Neural progenitor cell (in vitro differentiated cells): Measurements from ENCODE around the gene GOLGA7B. TPM values are rescaled to one million over a fixed set of nuclear protein-coding genes. Genes with fewer than 3 reads are reported as not detected.

Experiments used
- DNase-seq: peaks from one replicate; pipeline ENCODE4 v3.0.0-alpha.2; 2016; ENCODE audit warnings: low spot score
- H2AFZ ChIP-seq: fragments of 200-600 bp; sonication (generic); replicated peaks from 2 replicates; pipeline ENCODE4 v1.6.1; 2016; ENCODE audit warnings: antibody characterized with exemption
- H3F3A ChIP-seq: fragments of 200-600 bp; sonication (generic); 2 replicates; pipeline ENCODE4 v1.6.1; 2016; ENCODE audit warnings: antibody characterized with exemption, low read depth
- H3K27ac ChIP-seq: fragments of 200-600 bp; sonication (generic); 2 replicates; pipeline ENCODE4 v1.5.1; 2016; ENCODE audit warnings: mild to moderate bottlenecking
- H3K27me3 ChIP-seq: fragments of 200-600 bp; sonication (generic); 2 replicates; pipeline ENCODE4 v1.6.1; 2016; ENCODE audit warnings: mild to moderate bottlenecking, moderate library complexity
- H3K36me3 ChIP-seq: fragments of 200-600 bp; sonication (generic); 2 replicates; pipeline ENCODE4 v1.5.1; 2016
- H3K4me1 ChIP-seq: fragments of 200-600 bp; sonication (generic); 2 replicates; pipeline ENCODE4 v1.6.1; 2016; ENCODE audit warnings: mixed run types
- H3K4me2 ChIP-seq: fragments of 200-600 bp; sonication (generic); 2 replicates; pipeline ENCODE4 v1.6.1; 2016
- H3K4me3 ChIP-seq: fragments of 200-600 bp; sonication (generic); 2 replicates; pipeline ENCODE4 v1.5.1; 2016
- H3K79me2 ChIP-seq: fragments of 200-600 bp; sonication (generic); 2 replicates; pipeline ENCODE4 v1.6.1; 2016; ENCODE audit warnings: low read depth
- H3K9ac ChIP-seq: fragments of 200-600 bp; sonication (generic); 2 replicates; pipeline ENCODE4 v1.6.1; 2016
- H3K9me3 ChIP-seq: fragments of 200-600 bp; sonication (generic); 2 replicates; pipeline ENCODE4 v1.5.1; 2016; ENCODE audit warnings: low read depth
- H4K20me1 ChIP-seq: fragments of 200-600 bp; sonication (generic); 2 replicates; pipeline ENCODE4 v1.6.1; 2016; ENCODE audit warnings: low read depth
- H3K27ac Mint-ChIP-seq: 3 replicates; pipeline ENCODE4 v1.8.0; 2021; ENCODE audit warnings: mixed read lengths
- H3K27me3 Mint-ChIP-seq: 2 replicates; pipeline ENCODE4 v1.8.0; 2022; ENCODE audit warnings: low read depth, mild to moderate bottlenecking, inconsistent platforms, moderate library complexity, mixed read lengths; ENCODE audit not compliant: insufficient read depth
- H3K36me3 Mint-ChIP-seq: 3 replicates; pipeline ENCODE4 v1.8.0; 2021; ENCODE audit warnings: mixed read lengths
- H3K4me1 Mint-ChIP-seq: 3 replicates; pipeline ENCODE4 v1.8.0; 2021; ENCODE audit warnings: mixed read lengths
- H3K4me3 Mint-ChIP-seq: 3 replicates; pipeline ENCODE4 v1.8.0; 2021; ENCODE audit warnings: mild to moderate bottlenecking, moderate library complexity, mixed read lengths
- H3K9me3 Mint-ChIP-seq: 3 replicates; pipeline ENCODE4 v1.8.0; 2020; ENCODE audit warnings: mixed read lengths
- EZH2 ChIP-seq: fragments of 200-600 bp; sonication (generic); IDR thresholded peaks from 2 replicates; pipeline ENCODE4 v1.6.1; 2017; ENCODE audit warnings: antibody characterized with exemption, mild to moderate bottlenecking, moderate library complexity
- EZH2phosphoT487 ChIP-seq: fragments of 200-600 bp; sonication (generic); IDR thresholded peaks from 2 replicates; pipeline ENCODE4 v1.6.1; 2017; ENCODE audit warnings: antibody characterized with exemption
- total RNA-seq: library from RNA; depleted of rRNA; stranded (reverse); fragments of >200 nt; gene quantifications from 2 replicates; pipeline ENCODE4 v1.2.3, GENCODE V29; 2015; ENCODE audit warnings: low replicate concordance
- TF ChIP-seq, protein P1 (sequence below): fragments of 200-600 bp; sonication (generic); IDR thresholded peaks from 2 replicates; pipeline ENCODE4 v1.5.1; 2017; ENCODE audit warnings: antibody characterized with exemption, mild to moderate bottlenecking

Gene GOLGA7B
- total RNA-seq, 1 donor from 2014 or later, result not detected

DNA sequence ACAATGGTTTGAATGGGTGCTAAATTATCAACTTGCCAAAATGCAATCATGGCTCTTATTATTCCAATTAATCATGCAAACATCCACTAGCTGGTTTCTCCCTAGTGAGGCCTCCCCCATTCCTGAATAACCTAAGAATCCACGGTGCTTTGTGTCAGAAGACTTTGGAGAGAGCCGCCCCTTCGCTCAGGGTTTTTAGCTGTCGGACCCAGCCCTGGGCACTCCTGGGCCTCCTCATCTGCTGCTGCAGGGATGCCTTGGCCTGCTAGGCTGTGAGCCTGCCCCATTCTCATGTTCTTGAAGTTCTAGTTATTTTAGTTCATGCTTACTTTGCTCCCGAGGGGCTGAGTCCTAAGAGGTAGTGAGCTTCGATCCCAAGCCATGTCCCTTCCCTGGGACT lies 43.7 kb upstream of the GOLGA7B start:
- Histone ChIP-seq H2AFZ (no peak overlapping the region), H3K27ac (no peak overlapping the region), H3K4me3 (no peak overlapping the region), H3K36me3 (no peaks in the 10 kb centered on the region), H4K20me1 (no peaks in the 10 kb centered on the region), H3K9ac (no peak overlapping the region), H3F3A (peaks cover 4% of the 10 kb centered on the region), H3K4me2 (peak overlapping the region; percentile 48), H3K79me2 (no peaks in the 10 kb centered on the region), H3K4me1 (peaks cover 14% of the 10 kb centered on the region), H3K27me3 (no peaks in the 10 kb centered on the region), H3K9me3 (no peaks in the 10 kb centered on the region)
- Mint-ChIP-seq H3K4me1 (peaks cover 2% of the 10 kb centered on the region), H3K27me3 (peaks cover 4% of the 10 kb centered on the region), H3K27ac (no peak overlapping the region), H3K36me3 (no peaks in the 10 kb centered on the region), H3K4me3 (no peak overlapping the region), H3K9me3 (no peaks in the 10 kb centered on the region)
- DNase-seq, result peak; percentile 12
- TF ChIP-seq EZH2phosphoT487, result no peak
- TF ChIP-seq, protein P1, sequence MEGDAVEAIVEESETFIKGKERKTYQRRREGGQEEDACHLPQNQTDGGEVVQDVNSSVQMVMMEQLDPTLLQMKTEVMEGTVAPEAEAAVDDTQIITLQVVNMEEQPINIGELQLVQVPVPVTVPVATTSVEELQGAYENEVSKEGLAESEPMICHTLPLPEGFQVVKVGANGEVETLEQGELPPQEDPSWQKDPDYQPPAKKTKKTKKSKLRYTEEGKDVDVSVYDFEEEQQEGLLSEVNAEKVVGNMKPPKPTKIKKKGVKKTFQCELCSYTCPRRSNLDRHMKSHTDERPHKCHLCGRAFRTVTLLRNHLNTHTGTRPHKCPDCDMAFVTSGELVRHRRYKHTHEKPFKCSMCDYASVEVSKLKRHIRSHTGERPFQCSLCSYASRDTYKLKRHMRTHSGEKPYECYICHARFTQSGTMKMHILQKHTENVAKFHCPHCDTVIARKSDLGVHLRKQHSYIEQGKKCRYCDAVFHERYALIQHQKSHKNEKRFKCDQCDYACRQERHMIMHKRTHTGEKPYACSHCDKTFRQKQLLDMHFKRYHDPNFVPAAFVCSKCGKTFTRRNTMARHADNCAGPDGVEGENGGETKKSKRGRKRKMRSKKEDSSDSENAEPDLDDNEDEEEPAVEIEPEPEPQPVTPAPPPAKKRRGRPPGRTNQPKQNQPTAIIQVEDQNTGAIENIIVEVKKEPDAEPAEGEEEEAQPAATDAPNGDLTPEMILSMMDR, result no peak

DNA sequence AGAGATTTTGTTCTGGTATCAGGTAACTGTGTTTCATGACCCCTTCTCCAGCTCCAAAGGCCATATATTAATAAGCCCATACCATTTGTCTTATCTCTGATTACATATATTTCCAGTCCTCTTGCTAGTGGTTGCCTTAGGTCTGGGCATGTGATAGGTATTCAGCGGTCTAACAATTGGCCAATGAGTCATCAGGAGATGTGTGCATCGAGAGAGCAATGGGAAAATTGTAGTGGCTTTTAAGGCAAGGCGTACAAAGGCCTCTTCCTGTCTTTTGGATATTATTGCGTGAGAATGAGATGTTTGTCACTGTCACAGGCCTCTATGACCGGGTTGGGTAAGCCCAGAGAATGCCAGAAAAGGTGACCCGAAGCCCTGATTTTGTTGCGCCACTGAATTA lies 39.2 kb upstream of the GOLGA7B start:
- Histone ChIP-seq H3K27ac (no peak overlapping the region), H3K4me2 (no peak overlapping the region), H3K4me1 (peaks cover 9% of the 10 kb centered on the region), H3K79me2 (no peaks in the 10 kb centered on the region), H3K36me3 (no peaks in the 10 kb centered on the region), H3K27me3 (no peaks in the 10 kb centered on the region), H3K9me3 (no peaks in the 10 kb centered on the region), H3K9ac (no peak overlapping the region), H2AFZ (no peak overlapping the region), H3F3A (no peaks in the 10 kb centered on the region), H4K20me1 (no peaks in the 10 kb centered on the region), H3K4me3 (no peak overlapping the region)
- no peak for DNase-seq
- Mint-ChIP-seq H3K27ac (no peak overlapping the region), H3K36me3 (no peaks in the 10 kb centered on the region), H3K4me1 (peaks cover 2% of the 10 kb centered on the region), H3K27me3 (no peaks in the 10 kb centered on the region), H3K4me3 (no peak overlapping the region), H3K9me3 (no peaks in the 10 kb centered on the region)
- no peak for TF ChIP-seq EZH2
- TF ChIP-seq, protein P1, result no peak
- no peak for TF ChIP-seq EZH2phosphoT487

DNA sequence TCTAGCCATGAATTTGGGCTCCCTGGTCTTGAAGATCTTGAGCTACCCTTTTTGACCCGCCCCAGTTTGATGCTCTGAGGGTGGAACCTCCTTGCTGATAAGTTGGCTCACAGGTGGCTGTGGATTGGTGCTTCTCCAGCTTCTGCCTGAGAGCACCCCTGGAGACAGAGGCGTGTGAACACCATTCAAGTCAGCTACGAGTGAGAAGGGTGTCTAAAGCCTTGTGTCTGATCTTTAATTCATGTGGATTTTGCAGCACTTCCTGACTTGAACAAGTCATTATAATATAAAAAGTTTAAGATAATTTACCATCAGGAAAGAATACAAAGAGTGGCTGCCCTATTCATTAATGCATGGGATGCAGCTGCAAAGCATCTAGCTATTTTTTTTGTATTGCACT lies 37.7 kb upstream of the GOLGA7B start:
- H3K4me3 Mint-ChIP-seq, result no peak overlapping the region
- no peaks in the 10 kb centered on the region for H3K4me1 Mint-ChIP-seq
- H3K27me3 Mint-ChIP-seq, result no peaks in the 10 kb centered on the region
- Histone ChIP-seq H3K4me1 (no peaks in the 10 kb centered on the region), H3K4me3 (no peak overlapping the region), H3K4me2 (no peak overlapping the region), H4K20me1 (no peaks in the 10 kb centered on the region), H3K79me2 (no peaks in the 10 kb centered on the region), H3K27ac (no peak overlapping the region), H2AFZ (no peak overlapping the region), H3K27me3 (no peaks in the 10 kb centered on the region), H3F3A (no peaks in the 10 kb centered on the region), H3K9me3 (no peaks in the 10 kb centered on the region), H3K36me3 (no peaks in the 10 kb centered on the region), H3K9ac (no peak overlapping the region)
- TF ChIP-seq EZH2 (no peak), EZH2phosphoT487 (no peak)
- TF ChIP-seq, protein P1, result no peak
- H3K27ac Mint-ChIP-seq, result no peak overlapping the region
- H3K9me3 Mint-ChIP-seq, result no peaks in the 10 kb centered on the region
- H3K36me3 Mint-ChIP-seq, result no peaks in the 10 kb centered on the region
- DNase-seq, result no peak

- no peak for DNase-seq
- Histone ChIP-seq H3F3A (no peaks in the 10 kb centered on the region), H3K27me3 (no peaks in the 10 kb centered on the region), H3K4me1 (no peaks in the 10 kb centered on the region), H3K9me3 (no peaks in the 10 kb centered on the region), H2AFZ (no peak overlapping the region), H3K79me2 (no peaks in the 10 kb centered on the region), H3K4me3 (no peak overlapping the region), H4K20me1 (no peaks in the 10 kb centered on the region), H3K36me3 (no peaks in the 10 kb centered on the region), H3K9ac (no peak overlapping the region), H3K4me2 (no peak overlapping the region), H3K27ac (no peak overlapping the region)
- H3K4me3 Mint-ChIP-seq, result no peak overlapping the region
- H3K36me3 Mint-ChIP-seq, result no peaks in the 10 kb centered on the region
- TF ChIP-seq EZH2 (no peak), EZH2phosphoT487 (no peak)
- TF ChIP-seq, protein P1, result no peak
- H3K9me3 Mint-ChIP-seq, result no peaks in the 10 kb centered on the region
- H3K27me3 Mint-ChIP-seq, result no peaks in the 10 kb centered on the region
- H3K4me1 Mint-ChIP-seq, result no peaks in the 10 kb centered on the region
- no peak overlapping the region for H3K27ac Mint-ChIP-seq
Observed at GRCh38 chr10:97812696-97813095, 36.9 kb upstream of the GOLGA7B start.
